Omental fat pad (tissue), 4 donors: ENCODE results near the gene CBFA2T2. TPM values are rescaled to one million over a fixed set of nuclear protein-coding genes. Genes with fewer than 3 reads are reported as not detected.
"Not testable (repeated sequence)": the region's sequence is repeated elsewhere in the genome, so short reads cannot be mapped to it uniquely, and the experiment has no call there.

ENCODE experiments used
- ATAC-seq: fragments of 150-250 bp; one replicate; pipeline ENCODE4 v1.9.1; 2016; ENCODE audit warnings: mild to moderate bottlenecking, moderate library complexity; ENCODE audit not compliant: low FRiP score
- DNase-seq: peaks from one replicate; pipeline ENCODE4 v3.0.0-alpha.2; 2019; ENCODE audit warnings: low spot score
- total RNA-seq, 4 donors: library from RNA; depleted of rRNA; stranded (reverse); fragments of >200 nt; gene quantifications; one replicate each; pipeline ENCODE4 v1.1.0, GENCODE V29; 2016
- TF ChIP-seq, protein P1 (sequence below), 3 donors: fragments of 450-650 bp; IDR thresholded peaks; one replicate each; pipeline ENCODE4 v1.5.1; 2016 to 2017; ENCODE audit warnings: antibody characterized with exemption in 3 of 3, mild to moderate bottlenecking in 3 of 3, moderate library complexity in 2 of 3

Gene CBFA2T2
- total RNA-seq, 4 donors from 2014 or later: 5.8 to 11.8 (median 10.0) TPM

DNA sequence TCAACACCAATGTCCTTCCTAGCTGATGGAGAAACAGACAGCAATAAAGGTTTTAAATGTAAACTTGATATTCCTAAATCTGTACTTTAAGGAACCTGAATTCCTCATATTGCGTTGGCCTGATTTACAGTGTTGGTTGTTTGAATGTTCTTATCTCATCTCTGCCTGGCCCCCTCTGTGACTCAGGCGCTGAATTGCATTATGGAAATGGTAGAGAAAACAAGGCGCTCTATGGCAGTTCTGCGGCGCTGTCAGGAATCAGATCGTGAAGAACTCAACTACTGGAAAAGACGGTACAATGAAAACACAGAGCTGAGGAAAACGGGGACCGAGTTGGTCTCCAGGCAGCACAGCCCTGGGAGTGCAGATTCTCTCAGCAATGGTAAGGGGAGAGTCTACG lies 139.6 kb downstream of the CBFA2T2 start:
- no peak for DNase-seq
- ATAC-seq: no peak
- TF ChIP-seq, protein P1, sequence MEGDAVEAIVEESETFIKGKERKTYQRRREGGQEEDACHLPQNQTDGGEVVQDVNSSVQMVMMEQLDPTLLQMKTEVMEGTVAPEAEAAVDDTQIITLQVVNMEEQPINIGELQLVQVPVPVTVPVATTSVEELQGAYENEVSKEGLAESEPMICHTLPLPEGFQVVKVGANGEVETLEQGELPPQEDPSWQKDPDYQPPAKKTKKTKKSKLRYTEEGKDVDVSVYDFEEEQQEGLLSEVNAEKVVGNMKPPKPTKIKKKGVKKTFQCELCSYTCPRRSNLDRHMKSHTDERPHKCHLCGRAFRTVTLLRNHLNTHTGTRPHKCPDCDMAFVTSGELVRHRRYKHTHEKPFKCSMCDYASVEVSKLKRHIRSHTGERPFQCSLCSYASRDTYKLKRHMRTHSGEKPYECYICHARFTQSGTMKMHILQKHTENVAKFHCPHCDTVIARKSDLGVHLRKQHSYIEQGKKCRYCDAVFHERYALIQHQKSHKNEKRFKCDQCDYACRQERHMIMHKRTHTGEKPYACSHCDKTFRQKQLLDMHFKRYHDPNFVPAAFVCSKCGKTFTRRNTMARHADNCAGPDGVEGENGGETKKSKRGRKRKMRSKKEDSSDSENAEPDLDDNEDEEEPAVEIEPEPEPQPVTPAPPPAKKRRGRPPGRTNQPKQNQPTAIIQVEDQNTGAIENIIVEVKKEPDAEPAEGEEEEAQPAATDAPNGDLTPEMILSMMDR (IDR thresholded peaks at IDR 0.05): no peak

DNA sequence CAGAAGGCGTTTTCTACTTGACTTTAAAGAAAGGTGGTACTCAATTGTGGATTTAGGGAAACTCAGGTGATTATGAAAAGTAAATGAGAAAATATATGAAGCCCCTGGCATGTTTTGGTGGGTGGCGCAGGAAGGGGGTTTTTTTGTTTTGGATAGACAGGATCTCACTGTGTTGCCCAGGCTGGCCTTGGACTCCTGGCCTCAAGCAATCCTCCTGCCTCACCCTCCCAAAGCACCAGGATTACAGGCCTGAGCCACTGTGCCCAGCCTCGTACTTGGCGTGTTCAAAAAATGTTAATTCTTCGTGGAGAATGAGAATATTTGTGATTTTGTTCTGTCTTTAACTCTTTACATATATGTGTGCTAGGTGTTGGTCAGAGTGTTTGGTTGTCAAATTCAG lies 140.1 kb downstream of the CBFA2T2 start:
- ATAC-seq: no peak
- no peak for DNase-seq
- TF ChIP-seq, protein P1 (IDR thresholded peaks at IDR 0.05): no peak

DNA sequence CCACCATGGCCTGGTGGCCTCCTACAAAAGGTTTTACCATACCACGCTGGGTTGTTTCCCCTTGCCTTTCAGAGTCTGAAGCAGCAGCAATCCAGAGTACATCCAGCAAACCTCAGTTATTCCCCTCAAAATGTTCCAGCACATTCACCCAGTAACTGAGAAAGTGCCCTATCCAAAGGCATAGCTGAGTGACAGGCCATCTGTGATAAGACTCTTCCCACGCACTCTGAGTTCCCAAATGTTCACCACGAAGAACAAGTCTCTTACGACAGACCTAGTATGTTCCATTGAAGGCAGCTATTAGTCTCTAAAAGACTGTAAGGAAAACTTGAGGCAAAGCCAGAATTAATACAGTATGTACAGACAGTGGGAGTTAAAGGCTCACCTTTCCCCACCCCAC lies 140.6 kb downstream of the CBFA2T2 start:
- ATAC-seq (no peak), DNase-seq (no peak)
- TF ChIP-seq, protein P1 (IDR thresholded peaks at IDR 0.05): no peak

DNA sequence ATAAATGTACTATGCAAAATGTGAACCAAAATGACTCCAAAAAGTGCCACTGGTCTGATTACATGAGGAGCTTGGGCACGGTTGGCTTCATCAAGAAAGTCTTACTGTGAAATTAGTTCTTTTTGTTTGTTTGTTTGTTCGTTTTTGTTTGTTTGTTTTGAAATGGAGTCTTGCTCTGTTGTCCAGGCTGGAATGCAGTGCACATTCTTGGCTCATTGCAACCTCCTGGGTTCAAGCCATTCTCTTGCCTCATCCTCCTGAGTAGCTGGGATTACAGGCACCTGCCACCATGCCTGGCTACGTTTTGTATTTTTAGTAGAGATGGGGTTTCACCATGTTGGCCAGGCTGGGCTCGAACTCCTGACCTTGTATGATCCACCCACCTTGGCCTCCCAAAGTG lies 142.0 kb downstream of the CBFA2T2 start:
- DNase-seq, ATAC-seq: not testable (repeated sequence)

DNA sequence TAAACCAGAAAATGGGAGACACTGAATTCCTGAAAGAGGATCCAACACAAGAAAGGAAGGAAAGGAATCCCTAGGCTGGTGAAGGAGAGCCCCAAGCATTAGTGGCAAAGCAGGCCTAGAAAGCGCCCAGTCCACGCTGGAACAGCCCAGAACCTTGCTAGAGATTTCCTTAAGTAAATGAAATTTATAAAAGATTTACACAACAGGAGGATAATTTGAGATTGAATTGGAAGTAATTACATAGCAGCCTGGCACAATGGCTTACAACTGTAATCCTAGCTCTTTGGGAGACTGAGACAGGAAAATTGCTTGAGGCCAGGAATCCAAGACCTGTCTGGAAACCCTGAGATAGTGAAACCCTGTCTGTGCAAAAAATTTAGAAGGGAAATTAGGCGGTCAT lies 145.4 kb downstream of the CBFA2T2 start:
- ATAC-seq: no peak
- TF ChIP-seq, protein P1 (IDR thresholded peaks at IDR 0.05): no peak
- no peak for DNase-seq

DNA sequence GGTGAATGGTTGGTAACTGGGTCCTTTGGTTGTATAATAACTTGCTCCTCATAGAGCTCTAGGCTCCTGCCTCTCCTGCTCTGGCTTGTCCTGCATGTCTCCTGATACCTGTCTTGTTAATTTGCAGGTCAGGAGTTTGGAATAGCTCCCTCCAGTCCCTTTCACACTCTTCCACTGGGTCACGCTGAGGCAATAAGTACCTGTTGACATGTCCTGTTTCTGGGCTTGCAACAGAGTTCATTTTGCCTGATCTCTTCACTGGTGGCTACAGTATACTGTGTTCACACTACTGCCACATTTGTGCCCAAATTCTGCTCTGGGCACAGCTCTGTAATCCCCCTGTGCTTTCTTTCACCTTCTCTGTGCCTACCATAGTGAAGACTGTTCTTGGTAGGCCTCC lies 146.9 kb downstream of the CBFA2T2 start:
- no peak for ATAC-seq
- TF ChIP-seq, protein P1 (IDR thresholded peaks at IDR 0.05): no peak
- no peak for DNase-seq

DNA sequence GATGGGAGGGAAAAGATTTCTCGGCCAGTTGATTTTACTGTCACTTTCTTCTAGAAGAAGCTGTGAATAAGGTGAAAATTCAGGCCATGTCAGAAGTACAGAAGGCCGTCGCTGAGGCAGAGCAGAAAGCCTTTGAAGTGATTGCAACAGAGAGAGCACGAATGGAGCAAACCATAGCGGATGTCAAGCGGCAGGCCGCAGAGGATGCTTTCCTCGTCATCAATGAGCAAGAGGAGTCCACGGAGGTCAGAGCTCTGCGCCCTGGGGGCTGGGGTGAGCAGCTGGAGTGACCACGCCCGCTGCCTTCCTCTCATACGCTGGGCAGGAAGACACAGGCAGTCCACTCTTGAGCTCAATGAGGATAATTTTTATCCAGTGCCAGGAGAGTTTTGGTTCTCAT lies 150.4 kb downstream of the CBFA2T2 start:
- TF ChIP-seq, protein P1 (IDR thresholded peaks at IDR 0.05): no peak
- DNase-seq: no peak
- no peak for ATAC-seq
